Hypothalamus (tissue), 51 donors: ENCODE results near the gene ISL1.

ENCODE experiments used
- DNase-seq, 51 donors: peaks; one replicate each; lab custom pipeline; 2025; lab: John Stamatoyannopoulos, UW

Gene ISL1

GRCh38 chr5:51383131-51384121 is at the start of gene ISL1:
Gene ISL1, plus strand, starts transcription at chr5:51383448. Its CDS starts 224 bp downstream, at chr5:51383672.
- DNase-seq, result peak in 26 of 51 donors; percentile 12 to 59 (median 36)

GRCh38 chr5:51336878-51337277 is 46.4 kb upstream of the ISL1 start:
- DNase-seq, result no peak

- no peak for DNase-seq
Observed at GRCh38 chr5:51345106-51345505, 38.1 kb upstream of the ISL1 start.

- DNase-seq, result no peak
Observed at GRCh38 chr5:51347157-51347556, 36.1 kb upstream of the ISL1 start.

- no peak for DNase-seq
Observed at GRCh38 chr5:51347704-51348103, 35.5 kb upstream of the ISL1 start.

GRCh38 chr5:51371052-51371451 is 12.2 kb upstream of the ISL1 start:
- DNase-seq, result no peak

- no peak for DNase-seq
Observed at GRCh38 chr5:51373880-51374523, 9.2 kb upstream of the ISL1 start.

- DNase-seq, result no peak
Observed at GRCh38 chr5:51375084-51375483, 8.2 kb upstream of the ISL1 start.

GRCh38 chr5:51376509-51376908 is 6.7 kb upstream of the ISL1 start:
- DNase-seq, result no peak

GRCh38 chr5:51377151-51378060 is 5.8 kb upstream of the ISL1 start:
- peak in 1 of 51 donors; percentile 41 for DNase-seq

GRCh38 chr5:51378061-51378409 is 5.2 kb upstream of the ISL1 start:
- DNase-seq, result no peak

- no peak for DNase-seq
Observed at GRCh38 chr5:51378448-51379330, 4.6 kb upstream of the ISL1 start.

- DNase-seq, result no peak
Observed at GRCh38 chr5:51379331-51379700, 3.9 kb upstream of the ISL1 start.

GRCh38 chr5:51380603-51381207 is 2.5 kb upstream of the ISL1 start:
- DNase-seq, result no peak

GRCh38 chr5:51381761-51382474 is 1.3 kb upstream of the ISL1 start:
- no peak for DNase-seq

GRCh38 chr5:51382521-51383130 is 622 bp upstream of the ISL1 start:
- no peak for DNase-seq

GRCh38 chr5:51384281-51384840 is 1.1 kb downstream of the ISL1 start:
- DNase-seq, result no peak

GRCh38 chr5:51385216-51385615 is 2.0 kb downstream of the ISL1 start:
- no peak for DNase-seq
